ENCODE data around the gene LTBP2.

DNA sequence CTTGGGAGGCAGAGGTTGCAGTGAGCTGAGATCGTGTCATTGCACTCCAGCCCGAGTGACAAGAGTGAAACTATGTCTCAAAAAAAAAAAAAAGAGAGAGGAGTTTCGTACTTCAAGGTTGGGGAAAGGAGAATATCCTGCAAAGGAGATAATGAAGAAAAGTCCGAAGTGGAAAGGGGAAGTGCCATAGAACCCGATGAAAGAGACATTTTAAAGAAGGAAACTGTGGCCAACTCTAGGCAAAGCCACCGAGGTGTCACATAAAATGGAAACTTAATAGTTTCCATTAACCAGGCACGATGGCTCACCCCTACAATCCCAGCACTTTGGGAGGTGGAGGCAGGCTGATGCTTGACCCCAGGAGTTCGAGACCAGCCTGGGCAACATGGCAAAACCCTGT lies 15.0 kb upstream of the LTBP2 start:
- no peak for TF ChIP-seq POLR2A (IDR thresholded peaks at IDR 0.05)
- TF ChIP-seq, protein P1, sequence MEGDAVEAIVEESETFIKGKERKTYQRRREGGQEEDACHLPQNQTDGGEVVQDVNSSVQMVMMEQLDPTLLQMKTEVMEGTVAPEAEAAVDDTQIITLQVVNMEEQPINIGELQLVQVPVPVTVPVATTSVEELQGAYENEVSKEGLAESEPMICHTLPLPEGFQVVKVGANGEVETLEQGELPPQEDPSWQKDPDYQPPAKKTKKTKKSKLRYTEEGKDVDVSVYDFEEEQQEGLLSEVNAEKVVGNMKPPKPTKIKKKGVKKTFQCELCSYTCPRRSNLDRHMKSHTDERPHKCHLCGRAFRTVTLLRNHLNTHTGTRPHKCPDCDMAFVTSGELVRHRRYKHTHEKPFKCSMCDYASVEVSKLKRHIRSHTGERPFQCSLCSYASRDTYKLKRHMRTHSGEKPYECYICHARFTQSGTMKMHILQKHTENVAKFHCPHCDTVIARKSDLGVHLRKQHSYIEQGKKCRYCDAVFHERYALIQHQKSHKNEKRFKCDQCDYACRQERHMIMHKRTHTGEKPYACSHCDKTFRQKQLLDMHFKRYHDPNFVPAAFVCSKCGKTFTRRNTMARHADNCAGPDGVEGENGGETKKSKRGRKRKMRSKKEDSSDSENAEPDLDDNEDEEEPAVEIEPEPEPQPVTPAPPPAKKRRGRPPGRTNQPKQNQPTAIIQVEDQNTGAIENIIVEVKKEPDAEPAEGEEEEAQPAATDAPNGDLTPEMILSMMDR (IDR thresholded peaks at IDR 0.05): no peak

All from testis (tissue), 2 donors.